Dermis lymphatic vessel endothelial cell (primary cell): ENCODE measurements around the gene AQP2. TPM values are rescaled to one million over a fixed set of nuclear protein-coding genes. Genes with fewer than 3 reads are reported as not detected.

ENCODE experiments used
- total RNA-seq: library from RNA; depleted of rRNA; stranded (reverse); fragments of >200 nt; gene quantifications from 2 replicates; pipeline ENCODE4 v1.2.1, GENCODE V29; 2014

The AQP2 gene
- not detected in 2 replicates for total RNA-seq

GRCh38 chr12:49950273-49951251 lies at the start of gene AQP2:
Gene AQP2 (plus strand): TSS chr12:49950737. CDS start chr12:49950831, 94 bp downstream.

GRCh38 chr12:49903700-49904423 lies 46.7 kb upstream of the AQP2 start, which contains the start of gene FAIM2:
Gene FAIM2 (minus strand): TSS chr12:49903900. CDS start chr12:49903792, 108 bp downstream.

GRCh38 chr12:49961111-49961922 lies 10.8 kb downstream of the AQP2 start, which contains the start of gene AQP5:
Gene AQP5 (plus strand): TSS chr12:49961872. CDS start chr12:49962018, 146 bp downstream.

GRCh38 chr12:49972641-49973360 lies 22.3 kb downstream of the AQP2 start, which contains the start of gene AQP6:
Gene AQP6 (plus strand): TSS chr12:49972947. CDS start chr12:49973174, 227 bp downstream.

Other genes starting within 250 kb of the AQP2 start
- gene FMNL3, start 243.3 kb upstream of the AQP2 start, total RNA-seq: 62.3 and 78.8 TPM in 2 replicates
- gene TMBIM6, start 209.2 kb upstream of the AQP2 start, total RNA-seq: 323 and 392 TPM in 2 replicates
- 6.1 and 6.9 TPM in 2 replicates for gene NCKAP5L, start 122.3 kb upstream of the AQP2 start, total RNA-seq
- gene BCDIN3D, start 107.6 kb upstream of the AQP2 start, total RNA-seq: 2.2 and 2.7 TPM in 2 replicates
- gene FAIM2, start 46.8 kb upstream of the AQP2 start, total RNA-seq: not detected in 2 replicates
- gene AQP5, start 11.1 kb downstream of the AQP2 start, total RNA-seq: not detected in 2 replicates
- not detected in 2 replicates for gene AQP6, start 22.2 kb downstream of the AQP2 start, total RNA-seq
- gene RACGAP1, start 74.8 kb downstream of the AQP2 start, total RNA-seq: 8.8 and 10.8 TPM in 2 replicates
- gene ASIC1, start 106.9 kb downstream of the AQP2 start, total RNA-seq: under 0.01 TPM in 2 replicates
- gene SMARCD1, start 134.6 kb downstream of the AQP2 start, total RNA-seq: 48.2 and 49.4 TPM in 2 replicates
- gene GPD1, start 153.3 kb downstream of the AQP2 start, total RNA-seq: 0.22 TPM in 1 of 2 replicates, not detected in the other
- 38.6 and 63.2 TPM in 2 replicates for gene COX14, start 161.5 kb downstream of the AQP2 start, total RNA-seq
- 25.9 and 27.5 TPM in 2 replicates for gene CERS5, start 216.6 kb downstream of the AQP2 start, total RNA-seq